H9 (cell line): ENCODE data around the gene ENO3. TPM values are rescaled to one million over a fixed set of nuclear protein-coding genes. Genes with fewer than 3 reads are reported as not detected.
"Not testable (repeated sequence)": the region's sequence is repeated elsewhere in the genome, so short reads cannot be mapped to it uniquely, and the experiment has no call there.

Experiments used
- DNase-seq: peaks from one replicate; pipeline ENCODE4 v3.0.0-alpha.2; 2017
- H2AFZ ChIP-seq: one replicate; pipeline ENCODE4 v1.6.1; 2013; ENCODE audit warnings: mild to moderate bottlenecking, low read length, control low read depth, moderate library complexity
- H2AK5ac ChIP-seq: 2 replicates; pipeline ENCODE4 v1.6.1; 2013; ENCODE audit warnings: low read length, control low read depth, mixed read lengths; ENCODE audit not compliant: insufficient read length
- H2BK120ac ChIP-seq: one replicate; pipeline ENCODE4 v1.6.1; 2013; ENCODE audit warnings: low read depth, mild to moderate bottlenecking, low read length, control low read depth, inconsistent platforms; ENCODE audit not compliant: poor library complexity, severe bottlenecking
- H2BK12ac ChIP-seq: 2 replicates; pipeline ENCODE4 v1.6.1; 2013; ENCODE audit warnings: low read length, control low read depth, mixed read lengths, low read depth; ENCODE audit not compliant: insufficient read length
- H2BK15ac ChIP-seq: 2 replicates; pipeline ENCODE4 v1.6.1; 2013; ENCODE audit warnings: low read depth, low read length, control low read depth
- H2BK20ac ChIP-seq: one replicate; pipeline ENCODE4 v1.6.1; 2013; ENCODE audit warnings: low read depth, mild to moderate bottlenecking, low read length, control low read depth, inconsistent platforms; ENCODE audit not compliant: poor library complexity, severe bottlenecking
- H2BK5ac ChIP-seq: 2 replicates; pipeline ENCODE4 v1.6.1; 2013; ENCODE audit warnings: low read length, control low read depth, mixed read lengths; ENCODE audit not compliant: insufficient read length
- H3K14ac ChIP-seq: 2 replicates; pipeline ENCODE4 v1.6.1; 2013; ENCODE audit warnings: low read length, control low read depth; ENCODE audit not compliant: insufficient read depth
- H3K18ac ChIP-seq: 2 replicates; pipeline ENCODE4 v1.6.1; 2013; ENCODE audit warnings: low read depth, mild to moderate bottlenecking, mixed read lengths, low read length, control low read depth; ENCODE audit not compliant: insufficient read length
- H3K23ac ChIP-seq: 2 replicates; pipeline ENCODE4 v1.6.1; 2013; ENCODE audit warnings: low read length, control low read depth, mixed read lengths, low read depth; ENCODE audit not compliant: insufficient read length
- H3K23me2 ChIP-seq: 2 replicates; pipeline ENCODE4 v1.6.1; 2013; ENCODE audit warnings: low read depth, mild to moderate bottlenecking, mixed read lengths, low read length, control low read depth; ENCODE audit not compliant: insufficient read length, poor library complexity, severe bottlenecking
- H3K27ac ChIP-seq: 2 replicates; pipeline ENCODE4 v1.5.1; 2013; ENCODE audit warnings: low read length, control low read depth, mixed read lengths, low read depth; ENCODE audit not compliant: insufficient read length
- H3K27me3 ChIP-seq: 2 replicates; pipeline ENCODE4 v1.6.1; 2013; ENCODE audit warnings: low read length, control low read depth, inconsistent platforms; ENCODE audit not compliant: insufficient read depth
- H3K4ac ChIP-seq: 2 replicates; pipeline ENCODE4 v1.6.1; 2013; ENCODE audit warnings: low read depth, mild to moderate bottlenecking, control low read depth, inconsistent platforms, low read length, moderate library complexity
- H3K4me1 ChIP-seq: 2 replicates; pipeline ENCODE4 v1.6.1; 2013; ENCODE audit warnings: low read length, control low read depth, inconsistent platforms; ENCODE audit not compliant: insufficient read depth
- H3K4me2 ChIP-seq: 2 replicates; pipeline ENCODE4 v1.6.1; 2013; ENCODE audit warnings: low read length, control low read depth, mixed read lengths; ENCODE audit not compliant: insufficient read length, insufficient read depth
- H3K56ac ChIP-seq: 2 replicates; pipeline ENCODE4 v1.6.1; 2013; ENCODE audit warnings: low read depth, mild to moderate bottlenecking, mixed read lengths, low read length, control low read depth; ENCODE audit not compliant: insufficient read length
- H3K79me1 ChIP-seq: 2 replicates; pipeline ENCODE4 v1.6.1; 2013; ENCODE audit warnings: low read depth, mild to moderate bottlenecking, moderate library complexity, low read length, control low read depth, inconsistent platforms; ENCODE audit not compliant: insufficient read depth, poor library complexity, severe bottlenecking
- H3K79me2 ChIP-seq: 2 replicates; pipeline ENCODE4 v1.6.1; 2013; ENCODE audit warnings: low read length, control low read depth, inconsistent platforms; ENCODE audit not compliant: insufficient read depth
- H3K9ac ChIP-seq: 2 replicates; pipeline ENCODE4 v1.6.1; 2013; ENCODE audit warnings: low read length, control low read depth, mixed read lengths; ENCODE audit not compliant: insufficient read length; ENCODE audit errors: extremely low read depth
- H3K9me3 ChIP-seq: one replicate; pipeline ENCODE4 v1.6.1; 2013; ENCODE audit warnings: low read depth, low read length, inconsistent platforms; ENCODE audit not compliant: control insufficient read depth
- H3T11ph ChIP-seq: one replicate; pipeline ENCODE4 v1.6.1; 2013; ENCODE audit warnings: mild to moderate bottlenecking, low read length, control low read depth, inconsistent platforms
- H4K20me1 ChIP-seq: one replicate; pipeline ENCODE4 v1.6.1; 2013; ENCODE audit not compliant: control insufficient read depth, insufficient read length, insufficient read depth
- H4K5ac ChIP-seq: 2 replicates; pipeline ENCODE4 v1.6.1; 2013; ENCODE audit warnings: low read depth, mild to moderate bottlenecking, mixed read lengths, low read length, control low read depth; ENCODE audit not compliant: insufficient read length
- H4K8ac ChIP-seq: replicated peaks from 2 replicates; pipeline ENCODE4 v1.6.1; 2013; ENCODE audit warnings: low read length, control low read depth, mixed read lengths, low read depth; ENCODE audit not compliant: insufficient read length
- H4K91ac ChIP-seq: 2 replicates; pipeline ENCODE4 v1.6.1; 2013; ENCODE audit warnings: low read depth, mild to moderate bottlenecking, moderate library complexity, mixed read lengths, low read length, control low read depth; ENCODE audit not compliant: insufficient read length
- H3K27ac Mint-ChIP-seq, 3 experiments: 2 replicates in 2 of 3; 3 replicates in 1 of 3; pipeline ENCODE4 v1.8.0; 2020 to 2021; ENCODE audit warnings: mixed read lengths in 3 of 3, mild to moderate bottlenecking in 1 of 3, moderate library complexity in 1 of 3
- H3K27me3 Mint-ChIP-seq: 2 replicates; pipeline ENCODE4 v1.8.0; 2021; ENCODE audit warnings: low read depth, mild to moderate bottlenecking, moderate library complexity, mixed read lengths
- H3K36me3 Mint-ChIP-seq, 3 experiments: 2 replicates in 2 of 3; 3 replicates in 1 of 3; pipeline ENCODE4 v1.8.0; 2020 to 2021; ENCODE audit warnings: low read depth in 3 of 3, mixed read lengths in 3 of 3; ENCODE audit not compliant: insufficient read depth in 1 of 3
- H3K4me1 Mint-ChIP-seq, 2 experiments: 2 replicates each; pipeline ENCODE4 v1.8.0; 2020; ENCODE audit warnings: mixed read lengths in 2 of 2
- H3K4me3 Mint-ChIP-seq, 2 experiments: 2 replicates in 1 of 2; 3 replicates in 1 of 2; pipeline ENCODE4 v1.8.0; 2020 to 2021; ENCODE audit warnings: mild to moderate bottlenecking in 2 of 2, mixed read lengths in 2 of 2, moderate library complexity in 1 of 2
- H3K9me3 Mint-ChIP-seq, 2 experiments: 2 replicates in 1 of 2; 3 replicates in 1 of 2; pipeline ENCODE4 v1.8.0; 2020; ENCODE audit warnings: mild to moderate bottlenecking in 2 of 2, mixed read lengths in 2 of 2, moderate library complexity in 1 of 2
- CTCF ChIP-seq: fragments of 200-600 bp; sonication (generic); conservative IDR thresholded peaks from 3 replicates; pipeline ENCODE4 v1.8.0; 2021; ENCODE audit warnings: antibody characterized with exemption, mild to moderate bottlenecking
- WGBS: extraction: QIAGEN DNeasy Blood & Tissue Kit; methylation state at CpG from one replicate; pipeline ENCODE4 v1.1.7; 2013; ENCODE audit warnings: missing lambda C conversion rate, low lambda C conversion rate, mixed read lengths; ENCODE audit not compliant: insufficient read length; ENCODE audit errors: extremely low coverage; 5-methylcytosine and 5-hydroxymethylcytosine counted together
- total RNA-seq: library from RNA; stranded (reverse); gene quantifications from 2 replicates; pipeline ENCODE4 v1.2.1, GENCODE V29; 2021

ENO3 gene
- total RNA-seq, 1 experiment from 2014 or later = 25.4 TPM

GRCh38 chr17:4903051-4903818 lies 47.7 kb upstream of the ENO3 start, which contains the start of gene CHRNE:
Gene CHRNE, minus strand, starts transcription at chr17:4903098. Its CDS starts 35 bp downstream, at chr17:4903063.
- no peaks in the 10 kb centered on the region; a peak in 1 of 7 replicates for H3K36me3 Mint-ChIP-seq
- Histone ChIP-seq H3K18ac (no peak within 1 kb of the TSS), H4K5ac (no peak within 1 kb of the TSS), H3T11ph (no peak within 1 kb of the TSS), H3K14ac (no peak within 1 kb of the TSS), H2BK15ac (no peak within 1 kb of the TSS), H3K4ac (no peak within 1 kb of the TSS), H3K27me3 (no peaks in the 10 kb centered on the region), H2BK5ac (no peak within 1 kb of the TSS), H3K9me3 (no peaks in the 10 kb centered on the region), H2BK12ac (no peak within 1 kb of the TSS), H4K20me1 (no peaks in the 10 kb centered on the region), H2BK20ac (no peak within 1 kb of the TSS), H3K4me1 (peaks cover 3% of the 10 kb centered on the region; the same call in 1 of the 2 replicates), H3K56ac (no peak within 1 kb of the TSS), H3K27ac (no peak within 1 kb of the TSS), H3K9ac (no peak within 1 kb of the TSS), H2BK120ac (no peak within 1 kb of the TSS), H3K79me2 (no peaks in the 10 kb centered on the region), H4K8ac (no peak within 1 kb of the TSS), H3K23me2 (peaks cover 12% of the 10 kb centered on the region), H3K4me2 (no peak within 1 kb of the TSS), H3K23ac (no peak within 1 kb of the TSS), H3K79me1 (no peaks in the 10 kb centered on the region), H2AFZ (no peak within 1 kb of the TSS), H2AK5ac (no peak within 1 kb of the TSS), H4K91ac (no peak within 1 kb of the TSS)
- peaks cover 16% of the 10 kb centered on the region for H3K27me3 Mint-ChIP-seq
- peak; percentile 94 for DNase-seq
- H3K9me3 Mint-ChIP-seq = no peaks in the 10 kb centered on the region
- WGBS = no CpG with 5 or more reads among the region's 10 CpGs
- peaks cover 10 to 24% of the 10 kb centered on the region in 2 experiments for H3K4me1 Mint-ChIP-seq
- H3K4me3 Mint-ChIP-seq = peak within 1 kb of the TSS in 1 of 2 experiments; percentile 4; a peak in 2 of 5 replicates
- TF ChIP-seq CTCF = peak; percentile 81
- H3K27ac Mint-ChIP-seq = no peak within 1 kb of the TSS; a peak in 2 of 7 replicates

GRCh38 chr17:4906642-4907041 lies 44.3 kb upstream of the ENO3 start:
- H2BK15ac ChIP-seq, H2AK5ac ChIP-seq, H3K36me3 Mint-ChIP-seq, H3K79me2 ChIP-seq, H4K91ac ChIP-seq, H3K9me3 Mint-ChIP-seq, H3T11ph ChIP-seq, H3K23me2 ChIP-seq, H3K4ac ChIP-seq, H3K9ac ChIP-seq, H2BK20ac ChIP-seq, H3K4me2 ChIP-seq, DNase-seq, H2AFZ ChIP-seq, H3K27ac ChIP-seq, H4K20me1 ChIP-seq, H4K5ac ChIP-seq, H2BK12ac ChIP-seq, H3K27ac Mint-ChIP-seq, H3K27me3 ChIP-seq, H3K79me1 ChIP-seq, H3K4me3 Mint-ChIP-seq, H3K9me3 ChIP-seq, H3K4me1 ChIP-seq, H3K56ac ChIP-seq, H3K18ac ChIP-seq, H3K23ac ChIP-seq, H3K14ac ChIP-seq, H4K8ac ChIP-seq, H2BK120ac ChIP-seq, H2BK5ac ChIP-seq: not testable (repeated sequence)
- Mint-ChIP-seq H3K4me1 (peaks cover 14% of the 10 kb centered on the region in 2 experiments), H3K27me3 (peaks cover 16% of the 10 kb centered on the region)
